Upper lobe of left lung (tissue), 6 donors: Measurements from ENCODE around the gene PLCB1. TPM values are rescaled to one million over a fixed set of nuclear protein-coding genes. Genes with fewer than 3 reads are reported as not detected.
A peak's percentile ranks its signal among the peaks of the same experiment; 100 is the strongest.

ENCODE experiments used
- ATAC-seq, 2 donors: fragments of 200-7000 bp; cut with Tn5 transposase; one replicate each; pipeline ENCODE4 v1.9.1; 2022; ENCODE audit warnings: mild to moderate bottlenecking in 2 of 2, moderate library complexity in 2 of 2; ENCODE audit not compliant: low FRiP score in 2 of 2
- DNase-seq, 2 donors: peaks; one replicate each; pipeline ENCODE4 v3.0.0-alpha.2; 2019 to 2020
- H3K27ac ChIP-seq, 4 donors: fragments of 200-600 bp; sonication (generic); one replicate each; pipeline ENCODE4 v1.5.1; 2016 to 2019
- H3K27me3 ChIP-seq, 4 donors: fragments of 200-600 bp; sonication (generic); one replicate each; pipeline ENCODE4 v1.5.1; 2017 to 2019
- H3K36me3 ChIP-seq, 4 donors: fragments of 200-600 bp; sonication (generic); one replicate each; pipeline ENCODE4 v1.5.1; 2016 to 2019
- H3K4me1 ChIP-seq, 4 donors: fragments of 200-600 bp; sonication (generic); one replicate each; pipeline ENCODE4 v1.5.1; 2018 to 2019
- H3K4me3 ChIP-seq, 4 donors: fragments of 200-600 bp; sonication (generic); one replicate each; pipeline ENCODE4 v1.5.1; 2017 to 2019; ENCODE audit warnings: mild to moderate bottlenecking in 2 of 4, moderate library complexity in 1 of 4
- H3K9me3 ChIP-seq, 4 donors: fragments of 200-600 bp; sonication (generic); one replicate each; pipeline ENCODE4 v1.5.1; 2018 to 2019
- CTCF ChIP-seq, 6 experiments: fragments of 450-650 bp in 4 of 6; fragments of 200-600 bp in 2 of 6; sonication (generic) in 2 of 6; IDR thresholded peaks; one replicate each; pipeline ENCODE4 v1.5.1; 2016 to 2019; ENCODE audit warnings: antibody characterized with exemption in 6 of 6
- EP300 ChIP-seq, 4 donors: sonication (generic); formaldehyde crosslinking; IDR thresholded peaks; one replicate each; pipeline ENCODE4 v1.5.1; 2017; ENCODE audit warnings: antibody characterized with exemption in 4 of 4, control low read depth in 2 of 4
- POLR2A ChIP-seq, 4 donors: fragments of 450-650 bp; IDR thresholded peaks; one replicate each; pipeline ENCODE4 v1.5.1; 2016 to 2017; ENCODE audit warnings: antibody characterized with exemption in 4 of 4, mild to moderate bottlenecking in 2 of 4
- POLR2AphosphoS5 ChIP-seq, 2 donors: sonication (generic); formaldehyde crosslinking; IDR thresholded peaks; one replicate each; pipeline ENCODE4 v1.5.1; 2017; ENCODE audit warnings: antibody characterized with exemption in 2 of 2
- WGBS, 2 donors: methylation state at CpG; one replicate each; pipeline ENCODE4 v1.1.5; 2017 to 2018; 5-methylcytosine and 5-hydroxymethylcytosine counted together
- total RNA-seq, 6 donors: library from RNA; depleted of rRNA in 4 of 6; stranded (reverse); fragments of >200 nt in 4 of 6; gene quantifications; one replicate each; pipeline versions ENCODE4 v1.1.0 to v1.2.1, GENCODE V29; 2016 to 2021
- donor health status: DM: no; HTN: no; CAD: no; lungs with moderate emphysema.
- donor health status: DM: no; HTN: yes; CAD: no; lungs with severe emphysema.

The PLCB1 gene
- total RNA-seq, 6 donors from 2014 or later, result 4.8 to 26.2 (median 10.7) TPM

- no peaks in the 10 kb centered on the region for H3K4me1 ChIP-seq
- no peaks in the 10 kb centered on the region for H3K36me3 ChIP-seq
- H3K27ac ChIP-seq, result no peak overlapping the region
- H3K4me3 ChIP-seq, result no peak overlapping the region
- TF ChIP-seq CTCF (IDR thresholded peaks at IDR 0.05), result no peak
- TF ChIP-seq POLR2A (IDR thresholded peaks at IDR 0.05), result no peak
- no peak for TF ChIP-seq POLR2AphosphoS5 (IDR thresholded peaks at IDR 0.05)
- no peak for TF ChIP-seq EP300 (IDR thresholded peaks at IDR 0.05)
- DNase-seq (no peak), ATAC-seq (no peak)
- no peaks in the 10 kb centered on the region for H3K27me3 ChIP-seq
- peaks cover 11 to 20% (median 14%) of the 10 kb centered on the region in 4 donors for H3K9me3 ChIP-seq
Measured at GRCh38 chr20:8898823-8899222, 766.8 kb downstream of the PLCB1 start.

DNA sequence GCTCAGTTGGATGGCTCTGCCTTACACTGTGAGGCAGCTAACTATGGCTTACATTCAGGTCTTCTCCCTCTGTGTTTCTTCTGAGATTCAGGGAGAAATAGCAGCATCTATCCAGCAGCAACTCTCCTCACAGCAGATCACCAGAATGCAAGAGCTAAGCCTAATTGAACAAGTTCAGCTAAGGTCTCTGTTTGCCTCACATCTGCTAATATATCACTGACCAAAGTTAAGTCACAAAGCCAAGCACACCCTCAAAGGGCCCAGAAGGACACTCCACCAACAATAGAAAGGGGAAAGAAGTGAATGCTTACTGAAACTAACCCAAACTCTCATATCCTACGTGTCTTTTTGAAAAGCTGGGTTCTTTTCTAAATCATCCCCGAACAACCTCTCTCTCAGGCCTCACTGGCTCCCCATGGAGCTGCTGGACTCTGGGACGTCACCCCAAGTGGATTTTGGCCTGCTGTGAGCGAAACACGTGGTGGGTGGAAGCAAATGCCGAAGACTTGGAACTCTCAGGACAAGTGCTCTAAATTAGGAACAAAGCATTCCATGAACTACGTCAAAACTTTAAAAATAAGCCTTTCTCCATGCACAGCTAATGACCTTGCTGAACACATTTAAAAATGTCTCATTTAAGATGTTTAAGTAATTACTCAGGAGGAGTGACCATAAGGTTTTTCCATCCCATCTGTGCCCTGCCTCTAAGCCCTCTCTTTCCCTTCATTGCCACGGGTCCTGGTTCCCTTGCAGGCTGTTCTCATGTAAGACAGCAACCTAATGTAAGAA lies 769.4 kb downstream of the PLCB1 start:
- DNase-seq (no peak), ATAC-seq (peak in 1 of 2 donors; percentile 76)
- H3K9me3 ChIP-seq, result no peaks in the 10 kb centered on the region
- H3K27ac ChIP-seq, result peak overlapping the region in 1 of 4 donors; percentile 11
- no peaks in the 10 kb centered on the region for H3K27me3 ChIP-seq
- TF ChIP-seq POLR2A (IDR thresholded peaks at IDR 0.05) (no peak), EP300 (IDR thresholded peaks at IDR 0.05) (no peak), POLR2AphosphoS5 (IDR thresholded peaks at IDR 0.05) (no peak), CTCF (IDR thresholded peaks at IDR 0.05) (no peak)
- no peaks in the 10 kb centered on the region for H3K36me3 ChIP-seq
- no peaks in the 10 kb centered on the region for H3K4me1 ChIP-seq
- 58 to 71% methylated on average over 8 of the region's 8 CpGs for WGBS, 2 donors
- H3K4me3 ChIP-seq, result no peak overlapping the region

- Histone ChIP-seq H3K27ac (no peak overlapping the region), H3K36me3 (no peaks in the 10 kb centered on the region), H3K9me3 (no peaks in the 10 kb centered on the region), H3K4me1 (no peaks in the 10 kb centered on the region), H3K4me3 (no peak overlapping the region), H3K27me3 (no peaks in the 10 kb centered on the region)
- TF ChIP-seq CTCF (IDR thresholded peaks at IDR 0.05) (no peak), POLR2AphosphoS5 (IDR thresholded peaks at IDR 0.05) (no peak), EP300 (IDR thresholded peaks at IDR 0.05) (no peak), POLR2A (IDR thresholded peaks at IDR 0.05) (no peak)
- ATAC-seq (no peak), DNase-seq (no peak)
- WGBS, 2 donors, result 77 to 85% methylated on average over 2 of the region's 2 CpGs
Measured at GRCh38 chr20:8903655-8904605, 771.9 kb downstream of the PLCB1 start.

DNA sequence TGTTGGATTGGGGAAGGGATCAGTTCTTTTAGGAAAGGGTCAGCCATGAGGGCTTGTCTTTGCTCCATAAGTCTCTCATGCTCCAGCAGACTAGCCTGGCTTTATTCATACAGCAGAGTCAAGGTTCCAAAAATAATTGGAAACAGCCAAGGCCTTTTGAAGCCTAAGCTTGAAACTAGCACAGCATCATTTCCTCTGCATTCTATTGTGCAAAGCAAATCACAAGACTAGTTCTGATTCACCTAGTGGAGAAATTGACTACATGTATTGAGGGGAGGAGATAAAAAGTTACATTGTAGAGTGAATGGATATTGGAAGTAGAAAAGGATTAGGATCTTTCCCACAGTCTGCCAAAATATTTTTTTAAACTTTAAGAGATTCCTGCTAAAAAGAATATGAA lies 777.5 kb downstream of the PLCB1 start:
- TF ChIP-seq CTCF (IDR thresholded peaks at IDR 0.05), result no peak
- TF ChIP-seq POLR2AphosphoS5 (IDR thresholded peaks at IDR 0.05), result no peak
- no peak for TF ChIP-seq POLR2A (IDR thresholded peaks at IDR 0.05)
- TF ChIP-seq EP300 (IDR thresholded peaks at IDR 0.05), result no peak
- no peaks in the 10 kb centered on the region for H3K9me3 ChIP-seq
- ATAC-seq, result no peak

More for the DNA sequence above, 777.5 kb downstream of the PLCB1 start:
- DNase-seq, result no peak
- Histone ChIP-seq H3K27ac (no peak overlapping the region), H3K36me3 (no peaks in the 10 kb centered on the region), H3K4me3 (no peak overlapping the region), H3K4me1 (no peaks in the 10 kb centered on the region), H3K27me3 (no peaks in the 10 kb centered on the region)
